Hepatocyte (in vitro differentiated cells): ENCODE measurements around the gene SPTBN5.

ENCODE experiments used
- EZH2 ChIP-seq: fragments of 200-600 bp; sonication (generic); IDR thresholded peaks from 2 replicates; pipeline ENCODE4 v1.6.1; 2016; ENCODE audit warnings: antibody characterized with exemption, mild to moderate bottlenecking, borderline replicate concordance
- EZH2phosphoT487 ChIP-seq: fragments of 200-600 bp; sonication (generic); IDR thresholded peaks from one replicate; pipeline ENCODE4 v1.6.1; 2018; ENCODE audit warnings: antibody characterized with exemption, mild to moderate bottlenecking, low read depth, moderate library complexity; ENCODE audit not compliant: unreplicated experiment, severe bottlenecking
- TF ChIP-seq, protein P1 (sequence below): fragments of 200-600 bp; sonication (generic); IDR thresholded peaks from 2 replicates; pipeline ENCODE4 v1.5.1; 2016; ENCODE audit warnings: antibody characterized with exemption, mild to moderate bottlenecking; ENCODE audit not compliant: poor library complexity

DNA sequence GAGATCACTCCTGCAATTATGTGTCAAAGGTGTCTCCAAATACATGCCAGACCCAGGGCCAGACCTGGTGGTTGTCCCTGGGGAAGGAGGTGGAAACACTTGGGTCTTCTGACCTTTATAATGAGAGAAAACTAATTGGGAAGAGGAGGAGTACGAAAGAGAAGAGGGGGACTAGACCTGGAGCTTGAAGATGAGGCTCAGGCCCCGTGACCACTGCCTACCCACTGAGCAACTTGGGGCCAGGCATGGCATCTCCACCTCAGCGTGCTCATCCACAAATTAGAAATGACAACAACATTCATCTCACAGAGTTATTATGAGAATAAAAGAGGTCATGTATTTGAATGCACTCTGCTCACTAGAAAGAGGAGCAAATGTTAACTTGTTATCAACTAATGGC is 19.4 kb upstream of the SPTBN5 start:
- TF ChIP-seq, protein P1, sequence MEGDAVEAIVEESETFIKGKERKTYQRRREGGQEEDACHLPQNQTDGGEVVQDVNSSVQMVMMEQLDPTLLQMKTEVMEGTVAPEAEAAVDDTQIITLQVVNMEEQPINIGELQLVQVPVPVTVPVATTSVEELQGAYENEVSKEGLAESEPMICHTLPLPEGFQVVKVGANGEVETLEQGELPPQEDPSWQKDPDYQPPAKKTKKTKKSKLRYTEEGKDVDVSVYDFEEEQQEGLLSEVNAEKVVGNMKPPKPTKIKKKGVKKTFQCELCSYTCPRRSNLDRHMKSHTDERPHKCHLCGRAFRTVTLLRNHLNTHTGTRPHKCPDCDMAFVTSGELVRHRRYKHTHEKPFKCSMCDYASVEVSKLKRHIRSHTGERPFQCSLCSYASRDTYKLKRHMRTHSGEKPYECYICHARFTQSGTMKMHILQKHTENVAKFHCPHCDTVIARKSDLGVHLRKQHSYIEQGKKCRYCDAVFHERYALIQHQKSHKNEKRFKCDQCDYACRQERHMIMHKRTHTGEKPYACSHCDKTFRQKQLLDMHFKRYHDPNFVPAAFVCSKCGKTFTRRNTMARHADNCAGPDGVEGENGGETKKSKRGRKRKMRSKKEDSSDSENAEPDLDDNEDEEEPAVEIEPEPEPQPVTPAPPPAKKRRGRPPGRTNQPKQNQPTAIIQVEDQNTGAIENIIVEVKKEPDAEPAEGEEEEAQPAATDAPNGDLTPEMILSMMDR: no peak
- no peak for TF ChIP-seq EZH2
- no peak for TF ChIP-seq EZH2phosphoT487
